ENCODE results near the gene MKX. TPM values are rescaled to one million over a fixed set of nuclear protein-coding genes. Genes with fewer than 3 reads are reported as not detected.

Gene MKX
- total RNA-seq, 1 experiment from 2014 or later = 1.8 TPM

DNA sequence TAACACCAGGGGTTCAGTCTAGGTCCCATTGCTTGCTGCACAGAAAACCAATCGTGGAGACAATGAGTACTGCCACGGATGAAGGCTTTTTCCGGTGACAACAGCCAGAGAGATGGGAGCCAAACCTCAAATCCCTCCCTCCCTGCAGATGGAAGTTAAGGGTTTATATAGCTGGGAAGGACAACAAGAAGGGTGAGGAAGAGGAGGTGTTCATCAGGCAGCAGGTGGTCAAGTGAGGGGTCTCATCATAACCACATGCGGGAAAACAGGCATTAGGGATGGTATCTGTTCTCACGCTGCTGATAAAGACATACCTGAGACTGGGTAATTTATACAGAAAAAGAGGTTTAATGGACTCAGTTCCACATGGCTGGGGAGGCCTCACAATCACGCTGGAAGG is 91.3 kb downstream of the MKX start:
- no peak for DNase-seq (ENCODE audit: low read depth)

DNA sequence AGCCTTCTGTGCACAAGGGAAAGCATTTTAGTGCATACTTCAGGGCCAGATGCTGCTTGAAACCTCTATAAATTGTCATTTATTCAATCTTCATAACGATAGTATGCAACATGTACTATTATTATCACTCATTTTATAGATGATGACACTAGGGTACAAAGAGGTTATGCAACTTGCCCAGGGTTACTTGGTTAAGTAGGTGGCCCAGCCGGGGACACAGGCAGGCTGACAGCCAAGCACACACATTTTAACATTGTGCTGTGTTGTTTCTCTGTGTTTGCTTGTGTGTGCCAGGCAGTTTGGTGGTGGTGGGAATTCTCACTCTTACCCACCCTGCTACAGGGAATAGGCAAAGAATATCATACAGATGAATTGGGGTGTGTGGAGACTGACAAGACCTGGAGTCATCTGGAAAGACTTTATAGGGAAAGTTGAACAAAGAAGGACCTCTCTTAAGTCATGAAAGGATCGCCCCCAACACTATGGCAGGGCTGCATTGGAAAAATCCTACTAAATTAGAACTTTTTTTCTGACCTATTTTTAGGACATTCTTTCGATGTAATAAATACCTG is 98.9 kb downstream of the MKX start:
- no peak for DNase-seq (ENCODE audit: low read depth)

DNA sequence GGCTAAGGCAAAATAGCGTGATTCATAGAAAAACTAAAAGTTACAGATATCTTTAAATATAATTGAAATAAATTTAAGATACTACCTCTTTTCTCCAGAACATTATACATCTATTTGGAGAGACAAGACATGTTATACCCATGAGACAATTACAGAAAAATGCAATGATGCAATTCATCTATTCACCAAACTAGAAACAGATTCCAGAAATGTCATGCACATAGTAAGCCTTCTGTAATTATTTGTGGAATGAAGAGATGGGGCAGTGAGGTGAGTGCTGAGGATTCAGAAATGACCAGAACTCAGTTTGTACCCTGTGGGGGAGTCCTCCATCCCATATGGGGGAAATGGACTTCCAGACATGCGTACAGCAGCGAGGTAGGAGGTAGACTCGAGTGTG is 99.4 kb downstream of the MKX start:
- DNase-seq (ENCODE audit: low read depth) = no peak

DNA sequence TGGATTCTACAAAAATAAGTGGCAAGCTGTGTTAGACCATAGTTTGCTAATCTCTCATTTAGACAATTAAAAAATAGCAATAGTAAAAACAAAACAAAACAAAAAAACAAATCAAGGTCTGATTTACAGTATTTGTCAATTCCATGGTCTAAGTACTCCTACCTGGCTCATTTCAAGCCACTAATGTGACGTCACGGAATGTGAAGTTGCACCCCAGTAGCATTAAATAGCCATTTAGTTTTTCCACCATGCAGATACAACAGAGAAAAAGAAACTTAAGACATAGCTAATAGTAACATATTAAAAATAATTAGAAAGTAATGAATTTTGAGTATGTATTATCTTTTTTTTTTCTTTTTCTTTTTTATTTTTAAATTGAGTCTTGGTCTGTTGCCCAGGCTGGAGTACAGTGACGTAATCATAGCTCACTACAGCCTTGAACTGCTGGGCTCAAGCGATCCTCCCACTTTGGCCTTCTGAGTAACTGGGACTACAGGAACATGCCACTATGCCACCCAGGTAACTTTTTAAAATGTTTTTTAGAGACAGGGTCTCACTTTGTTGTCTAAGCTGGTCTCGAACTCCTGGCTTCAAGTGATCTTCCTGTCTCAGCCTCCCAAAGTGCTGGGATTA is 101.2 kb downstream of the MKX start:
- DNase-seq (ENCODE audit: low read depth) = no peak

DNA sequence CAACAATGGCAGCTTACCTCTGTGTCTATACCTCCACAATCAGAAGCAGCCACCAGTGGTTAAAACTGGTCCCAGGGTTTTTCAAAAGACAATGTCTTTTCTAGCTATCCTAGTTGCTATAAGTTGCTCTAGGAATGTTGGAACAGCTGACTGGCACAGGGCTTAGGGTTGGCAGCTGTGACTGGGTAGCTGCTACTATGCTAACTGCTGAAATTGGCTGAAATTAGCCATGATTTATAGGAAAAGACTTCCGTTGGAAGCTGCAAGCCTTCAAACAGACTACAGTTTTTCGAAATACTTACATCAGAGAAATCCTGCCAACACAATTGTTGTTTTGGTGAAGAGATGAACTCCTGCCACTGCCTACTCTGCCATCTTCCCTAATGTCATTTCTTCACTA is 102.3 kb downstream of the MKX start:
- DNase-seq (ENCODE audit: low read depth) = no peak

DNA sequence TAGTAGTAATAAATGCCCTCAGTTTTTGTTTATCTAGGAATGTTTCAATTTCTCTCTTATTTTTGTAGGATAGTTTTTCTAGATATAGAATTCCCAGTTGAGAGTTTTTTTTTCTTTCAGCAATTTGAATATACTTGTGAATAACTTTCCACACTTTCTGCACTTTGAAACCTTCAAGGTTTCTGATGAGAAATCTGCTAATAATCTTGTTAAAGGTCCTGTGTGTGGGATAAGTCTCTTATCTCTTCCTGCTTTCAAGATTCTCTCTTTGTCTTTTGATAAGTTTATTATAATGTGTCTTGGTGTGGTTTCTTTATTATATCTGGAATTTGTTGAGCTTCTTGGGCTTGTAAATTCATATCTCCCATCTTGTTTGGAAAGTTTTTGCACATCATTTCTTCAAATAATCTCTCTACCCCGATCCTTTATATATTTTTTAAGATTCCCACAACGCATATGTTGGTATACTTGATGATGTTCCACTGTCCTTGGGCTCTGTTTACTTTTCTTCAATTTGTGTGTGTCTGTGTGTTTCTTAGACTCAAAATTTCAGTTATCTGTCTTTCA is 103.5 kb downstream of the MKX start:
- no peak for DNase-seq (ENCODE audit: low read depth)

DNA sequence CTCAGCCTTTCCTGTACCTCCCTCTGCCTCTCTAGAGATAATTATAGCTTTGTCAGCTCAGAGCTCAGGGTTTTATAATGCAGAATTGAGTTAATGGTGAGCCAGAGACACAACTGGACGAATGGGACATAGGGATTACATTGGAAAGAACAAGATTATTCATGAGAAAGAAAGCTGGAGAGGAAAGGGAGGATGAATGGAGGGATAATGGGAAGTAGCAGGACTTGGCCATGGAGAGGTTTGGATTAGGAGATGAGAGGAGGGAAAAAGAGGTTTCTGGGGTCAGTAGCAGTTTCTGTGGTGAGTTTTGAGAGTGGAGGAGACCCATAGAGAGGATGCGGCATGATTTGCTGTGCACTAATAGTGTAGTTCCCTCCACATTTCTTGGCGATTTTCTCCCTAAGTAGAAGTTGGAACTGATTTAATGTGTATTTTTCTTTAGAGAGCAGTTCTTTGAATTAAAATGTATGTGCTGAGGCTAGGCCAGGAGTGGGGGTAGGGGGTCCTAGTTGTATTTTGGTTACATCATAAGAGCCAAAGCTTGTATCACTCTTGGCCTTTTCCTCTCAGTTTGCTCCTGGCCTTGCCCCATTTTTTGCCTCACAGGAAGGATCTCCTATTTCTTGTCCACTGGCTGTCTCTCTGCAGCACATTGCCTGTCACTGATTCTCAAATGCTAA is 107.4 kb downstream of the MKX start:
- no peak for DNase-seq (ENCODE audit: low read depth)

DNA sequence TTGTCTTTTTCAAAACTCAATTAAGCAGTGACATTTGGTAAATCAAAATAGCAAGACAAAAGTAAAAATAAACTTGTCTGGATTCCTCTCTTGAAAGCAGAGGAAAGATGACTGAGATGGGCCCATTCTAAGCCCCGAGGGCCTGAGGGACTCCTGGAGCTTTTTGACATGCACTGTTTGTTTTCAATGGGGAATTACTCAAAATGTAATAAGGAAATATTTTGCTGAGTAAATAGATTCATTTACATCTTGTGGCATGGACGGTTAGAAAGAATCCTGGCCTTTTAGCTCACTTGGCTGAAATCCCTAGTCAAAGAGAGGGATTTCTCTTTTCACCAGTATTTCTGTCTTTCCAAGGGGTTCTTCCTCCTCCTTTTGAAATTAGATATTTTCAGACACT is 108.0 kb downstream of the MKX start:
- peak; percentile 64 for DNase-seq (ENCODE audit: low read depth)

DNA sequence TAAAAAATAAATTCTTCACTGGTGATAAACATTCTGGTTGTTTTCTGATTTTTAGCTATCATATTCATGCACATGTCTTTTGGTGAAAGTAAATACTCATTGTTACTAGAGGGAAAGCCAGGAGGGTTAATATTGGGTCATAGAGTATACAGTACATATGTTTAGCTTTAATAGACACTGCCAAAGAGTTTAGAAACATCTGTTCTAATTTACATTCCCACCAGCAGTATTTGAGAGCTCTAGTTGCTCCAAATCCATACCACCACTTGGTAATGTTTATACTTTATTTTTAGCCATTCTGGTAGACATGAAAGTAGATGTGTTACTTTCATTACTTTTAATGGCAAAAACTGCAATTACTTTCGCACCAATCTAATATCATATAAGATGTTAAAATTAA is 108.8 kb downstream of the MKX start:
- no peak for DNase-seq (ENCODE audit: low read depth)

DNA sequence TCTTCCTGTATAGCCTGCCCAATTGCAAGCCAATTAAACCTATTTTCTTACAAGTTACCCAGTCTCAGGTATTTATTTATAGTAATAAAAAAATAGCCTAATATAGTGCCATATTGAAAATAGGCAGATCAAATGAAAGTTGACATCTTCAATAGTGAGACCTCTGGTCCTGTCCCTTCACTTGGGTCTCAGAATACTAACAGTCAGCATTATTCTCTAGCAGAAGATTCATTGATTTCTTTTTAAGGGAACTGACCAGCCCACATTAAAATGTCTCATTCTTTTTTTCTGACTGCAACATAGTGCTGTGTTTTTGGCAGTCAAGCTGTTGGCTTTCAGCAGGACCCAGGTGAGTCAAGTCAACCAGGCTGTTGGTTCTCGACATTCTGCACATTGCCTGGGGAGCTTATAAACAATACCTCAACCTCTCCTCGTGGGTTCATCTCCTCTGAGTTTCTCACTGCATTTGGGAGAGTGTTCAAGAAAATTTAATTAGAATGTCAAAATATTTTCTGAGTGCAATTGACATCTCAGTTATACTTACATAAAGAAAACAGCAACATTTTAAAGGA is 109.8 kb downstream of the MKX start:
- DNase-seq (ENCODE audit: low read depth) = no peak

DNA sequence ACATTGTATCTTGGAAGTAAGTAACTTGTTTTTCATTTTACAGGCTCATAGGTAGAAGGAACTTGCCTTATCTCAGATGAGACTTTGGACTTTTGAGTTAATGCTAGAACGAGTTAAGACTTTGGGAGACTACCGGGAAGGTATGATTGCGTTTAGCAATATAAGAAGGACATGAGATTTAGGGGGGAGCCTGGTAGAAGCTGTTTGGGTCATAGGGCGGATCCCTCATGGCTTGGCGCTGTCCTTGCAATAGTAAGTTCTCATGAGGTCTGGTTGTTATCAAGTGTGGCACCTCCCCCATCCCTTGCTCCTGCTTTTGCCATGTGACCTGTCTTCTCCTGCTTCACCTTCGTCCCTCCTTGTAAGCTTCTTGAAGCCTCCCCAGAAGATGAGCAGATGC is 110.3 kb downstream of the MKX start:
- no peak for DNase-seq (ENCODE audit: low read depth)

DNA sequence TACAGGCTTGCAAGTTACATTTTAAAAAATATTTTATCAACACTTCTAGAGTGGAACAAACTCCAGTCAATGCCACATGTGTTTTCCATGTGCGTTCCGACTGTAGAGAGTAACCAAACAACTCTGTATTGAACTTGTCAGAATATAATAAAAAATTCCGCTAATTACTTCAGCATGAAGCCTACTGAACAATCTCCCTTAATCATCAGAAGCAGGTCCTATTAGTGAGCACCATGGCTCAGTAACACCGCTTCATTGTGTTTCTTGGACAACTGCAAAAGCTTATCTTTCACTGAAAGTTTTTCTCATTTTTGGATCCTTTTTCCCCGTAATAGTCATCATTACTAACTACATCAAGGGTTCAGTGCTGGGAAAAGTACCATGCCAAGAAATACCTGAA is 117.0 kb downstream of the MKX start:
- DNase-seq (ENCODE audit: low read depth) = no peak

DNA sequence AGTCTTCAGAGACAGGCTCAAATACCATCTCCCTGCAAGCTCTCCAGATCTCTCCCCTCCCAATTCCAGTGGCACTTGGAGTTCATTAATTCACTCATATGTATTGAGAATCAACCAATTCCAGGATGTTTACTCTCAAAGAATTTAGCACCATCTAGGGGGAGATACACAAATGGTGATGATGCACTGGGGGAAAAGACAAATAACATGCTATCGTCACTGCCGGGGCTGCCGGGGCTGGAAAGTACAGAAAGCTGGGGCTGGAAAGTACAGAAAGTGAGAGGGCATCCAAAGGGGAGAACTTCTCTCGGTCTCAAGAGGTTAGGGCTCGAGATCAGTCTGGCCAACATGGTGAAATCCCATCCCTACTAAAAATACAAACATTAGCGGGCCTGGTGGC is 118.7 kb downstream of the MKX start:
- DNase-seq (ENCODE audit: low read depth) = no peak

DNA sequence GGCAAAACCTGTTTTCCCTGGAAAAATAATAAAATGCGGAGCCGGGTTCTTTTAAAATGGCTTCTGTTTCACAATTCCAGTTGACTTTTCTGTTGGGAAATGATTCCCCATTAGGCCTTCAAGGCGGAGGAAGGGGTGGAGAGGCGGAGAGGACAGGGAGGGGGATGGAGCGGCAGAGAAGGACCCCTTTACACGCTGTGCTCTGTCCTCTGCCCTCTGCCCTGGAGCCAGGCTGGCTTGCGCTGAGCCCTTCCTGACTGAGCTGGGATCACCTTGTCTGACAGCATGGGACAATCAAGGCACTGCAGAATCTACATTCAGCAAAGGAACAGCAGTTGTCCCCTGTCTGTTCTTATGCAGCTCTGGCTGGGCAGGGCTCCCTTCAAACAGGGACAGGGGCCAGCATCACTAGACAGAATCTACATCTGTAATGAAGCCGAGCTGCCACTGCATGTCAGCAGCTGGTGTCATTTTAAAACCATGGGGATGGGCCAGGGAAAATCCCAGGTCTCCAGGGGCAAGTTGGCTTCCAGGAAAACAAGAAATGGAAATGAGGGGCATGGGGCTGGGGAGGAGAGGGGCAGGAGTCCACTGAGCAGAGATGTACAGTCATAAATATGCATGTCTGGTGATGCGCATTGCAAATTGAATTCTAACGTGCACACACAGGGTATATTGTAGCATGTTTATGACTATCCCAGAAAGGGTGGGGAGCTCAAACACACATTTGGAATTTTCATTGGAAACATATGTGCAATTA is 120.0 kb downstream of the MKX start:
- DNase-seq (ENCODE audit: low read depth) = no peak

DNA sequence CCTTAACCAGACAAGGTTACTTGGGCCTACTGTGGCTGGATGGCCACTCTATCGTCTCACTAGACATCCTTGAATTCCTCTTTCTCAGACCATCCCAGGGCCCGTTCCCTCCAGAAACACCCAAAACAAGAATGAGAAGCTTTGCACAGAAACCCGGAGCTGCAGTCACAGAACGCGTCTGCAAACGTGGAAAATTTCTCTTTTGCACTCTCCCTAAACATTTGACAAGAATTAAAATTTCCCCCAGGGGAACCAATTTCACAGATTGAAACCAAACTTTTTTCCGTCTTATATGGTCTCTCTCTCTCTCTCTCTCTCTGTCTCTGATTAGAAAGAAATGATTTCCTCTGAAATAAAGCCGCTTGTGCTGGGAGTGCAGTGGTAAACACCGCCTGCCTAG is 120.7 kb downstream of the MKX start:
- DNase-seq (ENCODE audit: low read depth) = no peak

Other genes starting within 250 kb of the MKX start
- 19.9 and 32.7 TPM in 2 replicates for gene RAB18, start 241.5 kb downstream of the MKX start, total RNA-seq (2014; rRNA removed; shearing (Covaris generic))